ENCODE results near the gene SYPL2.

Gene SYPL2

GRCh38 chr1:109483672-109484518 is 17.5 kb downstream of the SYPL2 start, which contains the start of gene ATXN7L2:
Gene ATXN7L2 (plus strand): TSS chr1:109483905. CDS start chr1:109483954, 49 bp downstream.
- peak within 1 kb of the TSS; percentile 72 for H3K4me3 ChIP-seq (ENCODE audit: low read depth, low read length)
- TF ChIP-seq, protein P1, sequence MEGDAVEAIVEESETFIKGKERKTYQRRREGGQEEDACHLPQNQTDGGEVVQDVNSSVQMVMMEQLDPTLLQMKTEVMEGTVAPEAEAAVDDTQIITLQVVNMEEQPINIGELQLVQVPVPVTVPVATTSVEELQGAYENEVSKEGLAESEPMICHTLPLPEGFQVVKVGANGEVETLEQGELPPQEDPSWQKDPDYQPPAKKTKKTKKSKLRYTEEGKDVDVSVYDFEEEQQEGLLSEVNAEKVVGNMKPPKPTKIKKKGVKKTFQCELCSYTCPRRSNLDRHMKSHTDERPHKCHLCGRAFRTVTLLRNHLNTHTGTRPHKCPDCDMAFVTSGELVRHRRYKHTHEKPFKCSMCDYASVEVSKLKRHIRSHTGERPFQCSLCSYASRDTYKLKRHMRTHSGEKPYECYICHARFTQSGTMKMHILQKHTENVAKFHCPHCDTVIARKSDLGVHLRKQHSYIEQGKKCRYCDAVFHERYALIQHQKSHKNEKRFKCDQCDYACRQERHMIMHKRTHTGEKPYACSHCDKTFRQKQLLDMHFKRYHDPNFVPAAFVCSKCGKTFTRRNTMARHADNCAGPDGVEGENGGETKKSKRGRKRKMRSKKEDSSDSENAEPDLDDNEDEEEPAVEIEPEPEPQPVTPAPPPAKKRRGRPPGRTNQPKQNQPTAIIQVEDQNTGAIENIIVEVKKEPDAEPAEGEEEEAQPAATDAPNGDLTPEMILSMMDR (IDR thresholded peaks at IDR 0.05; ENCODE audit: low read depth, low read length, missing control alignments): no peak
- DNase-seq (ENCODE audit: low read depth): peak; percentile 69

GRCh38 chr1:109484519-109484975 is 18.2 kb downstream of the SYPL2 start:
- TF ChIP-seq, protein P1 (IDR thresholded peaks at IDR 0.05; ENCODE audit: low read depth, low read length, missing control alignments): no peak
- no peak for DNase-seq (ENCODE audit: low read depth)
- H3K4me3 ChIP-seq (ENCODE audit: low read depth, low read length): peak overlapping the region; percentile 72

DNA sequence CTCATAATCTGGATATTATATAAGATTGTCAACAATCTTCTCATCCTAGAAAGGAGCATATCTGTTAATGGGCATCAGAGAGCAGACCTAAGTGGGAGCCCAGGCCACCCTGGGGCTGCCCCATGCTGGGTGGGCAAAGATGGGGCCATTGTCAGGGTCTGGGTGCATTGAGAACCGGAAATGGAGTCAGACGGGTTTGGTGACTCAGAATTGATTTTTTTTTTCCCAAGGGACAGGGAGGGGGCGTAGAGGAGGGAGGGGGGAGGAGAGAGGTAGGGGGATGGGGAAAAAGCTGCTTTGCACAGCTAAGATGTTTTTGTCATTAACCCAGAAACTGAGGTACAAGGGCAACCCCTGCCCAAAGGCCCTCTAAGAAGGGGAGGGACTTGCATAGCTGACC is 18.7 kb downstream of the SYPL2 start:
- H3K4me3 ChIP-seq (ENCODE audit: low read depth, low read length): peak overlapping the region; percentile 72
- no peak for DNase-seq (ENCODE audit: low read depth)
- TF ChIP-seq, protein P1 (IDR thresholded peaks at IDR 0.05; ENCODE audit: low read depth, low read length, missing control alignments): no peak

- no peak for DNase-seq (ENCODE audit: low read depth)
- TF ChIP-seq, protein P1 (IDR thresholded peaks at IDR 0.05; ENCODE audit: low read depth, low read length, missing control alignments): no peak
- no peak overlapping the region for H3K4me3 ChIP-seq (ENCODE audit: low read depth, low read length)
Observed at GRCh38 chr1:109487261-109487660, 20.9 kb downstream of the SYPL2 start.

GRCh38 chr1:109488201-109488600 is 21.9 kb downstream of the SYPL2 start:
- no peak for DNase-seq (ENCODE audit: low read depth)
- TF ChIP-seq, protein P1 (IDR thresholded peaks at IDR 0.05; ENCODE audit: low read depth, low read length, missing control alignments): peak; percentile 3

DNA sequence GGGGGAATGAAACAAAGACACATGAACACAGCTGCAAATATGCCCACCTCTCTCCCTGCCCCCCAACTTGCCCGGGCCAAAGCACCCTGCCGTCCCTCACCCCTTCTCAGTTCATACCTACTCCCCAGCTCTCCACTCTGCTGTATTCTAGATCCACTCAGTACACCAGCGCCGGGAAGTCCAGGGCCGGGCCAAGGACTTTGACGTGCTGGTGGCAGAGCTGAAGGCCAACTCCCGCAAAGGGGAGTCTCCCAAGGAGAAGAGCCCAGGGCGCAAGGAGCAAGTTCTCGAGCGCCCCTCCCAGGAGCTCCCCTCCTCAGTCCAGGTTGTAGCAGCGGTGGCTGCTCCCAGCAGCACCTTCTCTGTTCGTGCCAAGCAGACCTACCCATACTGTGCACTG is 22.4 kb downstream of the SYPL2 start:
- no peak overlapping the region for H3K4me3 ChIP-seq (ENCODE audit: low read depth, low read length)
- TF ChIP-seq, protein P1 (IDR thresholded peaks at IDR 0.05; ENCODE audit: low read depth, low read length, missing control alignments): no peak
- DNase-seq (ENCODE audit: low read depth): no peak

More at GRCh38 chr1:109488201-109488600, 21.9 kb downstream of the SYPL2 start:
- H3K4me3 ChIP-seq (ENCODE audit: low read depth, low read length): no peak overlapping the region

All from GM12864 (cell line).